B cell (primary cell): ENCODE data around the gene FTO. TPM values are rescaled to one million over a fixed set of nuclear protein-coding genes. Genes with fewer than 3 reads are reported as not detected.

Source experiments
- ATAC-seq: fragments of 200-7000 bp; cut with Tn5 transposase; one replicate; pipeline ENCODE4 v1.10.0; 2021; ENCODE audit warnings: low read depth, mild to moderate bottlenecking, moderate number of reproducible peaks, moderate library complexity
- CTCF ChIA-PET: fragments of 350-600 bp; sonication (Branson Sonifier 250); formaldehyde crosslinking; loops from one replicate; lab custom pipeline; 2021; ENCODE audit warnings: antibody characterized with exemption, inconsistent platforms; lab: Charles Lee
- POLR2A ChIA-PET: fragments of 350-600 bp; sonication (Branson Sonifier 250); formaldehyde crosslinking; loops from one replicate; lab custom pipeline; 2021; ENCODE audit warnings: antibody characterized with exemption; lab: Charles Lee
- DNase-seq: peaks from one replicate; pipeline ENCODE4 v3.0.0; 2013
- H2AFZ ChIP-seq: 2 replicates; pipeline ENCODE4 v1.6.1; 2012; ENCODE audit warnings: mild to moderate bottlenecking, low read depth, low read length; ENCODE audit not compliant: insufficient read depth, poor library complexity, severe bottlenecking
- H3K27ac ChIP-seq, 2 donors: 1 replicate in 1 of 2; 2 replicates in 1 of 2; pipeline ENCODE4 v1.5.1; 2012 to 2013; ENCODE audit warnings: low read length in 2 of 2, mild to moderate bottlenecking in 2 of 2, moderate library complexity in 1 of 2
- H3K27me3 ChIP-seq, 4 experiments: fragments of 200-600 bp in 1 of 4; sonication (generic) in 1 of 4; replicated peaks in 1 of 4; 1 replicate in 2 of 4; 2 replicates in 2 of 4; pipeline versions ENCODE4 v1.6.1 to v1.7.0; 2013 to 2016; ENCODE audit warnings: low read length in 3 of 4, mild to moderate bottlenecking in 2 of 4, mixed read lengths in 1 of 4, moderate library complexity in 1 of 4; ENCODE audit not compliant: insufficient read depth in 4 of 4, control insufficient read depth in 3 of 4; ENCODE audit errors: control extremely low read depth in 1 of 4
- H3K36me3 ChIP-seq, 2 experiments: replicated peaks in 1 of 2; 1 replicate in 1 of 2; 2 replicates in 1 of 2; pipeline versions ENCODE4 v1.6.1 to v1.7.1; 2013; ENCODE audit warnings: low read length in 1 of 2; ENCODE audit not compliant: insufficient read depth in 2 of 2, control insufficient read depth in 1 of 2; ENCODE audit errors: control extremely low read depth in 1 of 2, extremely low read depth in 1 of 2
- H3K4me1 ChIP-seq, 2 donors: fragments of 200-600 bp in 1 of 2; sonication (generic) in 1 of 2; 1 replicate in 1 of 2; 2 replicates in 1 of 2; pipeline versions ENCODE4 v1.5.1 to v1.6.1; 2013 to 2017; ENCODE audit warnings: low read length in 2 of 2; ENCODE audit not compliant: control insufficient read depth in 2 of 2, insufficient read depth in 2 of 2
- H3K4me2 ChIP-seq: replicated peaks from 2 replicates; pipeline ENCODE3; 2012; ENCODE audit warnings: mild to moderate bottlenecking, low read depth, low read length; ENCODE audit not compliant: poor library complexity, severe bottlenecking
- H3K4me3 ChIP-seq, 5 experiments: fragments of 200-600 bp in 1 of 5; sonication (generic) in 1 of 5; 1 replicate in 3 of 5; 2 replicates in 2 of 5; pipeline versions ENCODE4 v1.5.1 to v1.7.0; 2011 to 2016; ENCODE audit warnings: low read length in 4 of 5, mild to moderate bottlenecking in 4 of 5, low read depth in 2 of 5, control low read depth in 1 of 5, moderate library complexity in 1 of 5; ENCODE audit not compliant: insufficient read depth in 1 of 5; ENCODE audit errors: control extremely low read depth in 1 of 5, extremely low read depth in 1 of 5
- H3K79me2 ChIP-seq: fragments of 200-600 bp; sonication (generic); one replicate; pipeline ENCODE4 v1.6.0; 2016; ENCODE audit warnings: low read length; ENCODE audit not compliant: control insufficient read depth, insufficient read depth
- H3K9ac ChIP-seq: fragments of 200-600 bp; sonication (generic); 2 replicates; pipeline ENCODE4 v1.6.1; 2017; ENCODE audit warnings: mild to moderate bottlenecking, low read length, moderate library complexity
- H3K9me3 ChIP-seq, 3 donors: one replicate each; pipeline versions ENCODE4 v1.6.1 to v1.7.1; 2013; ENCODE audit warnings: low read length in 2 of 3; ENCODE audit not compliant: control insufficient read depth in 2 of 3, insufficient read depth in 1 of 3; ENCODE audit errors: control extremely low read depth in 1 of 3
- H4K20me1 ChIP-seq: 2 replicates; pipeline ENCODE4 v1.6.0; 2012; ENCODE audit warnings: mild to moderate bottlenecking, low read length; ENCODE audit not compliant: insufficient read depth, control insufficient read depth, poor library complexity, severe bottlenecking
- H3K27ac Mint-ChIP-seq: one replicate; pipeline ENCODE4 v1.8.0; 2021; ENCODE audit warnings: mixed read lengths
- H3K27me3 Mint-ChIP-seq: one replicate; pipeline ENCODE4 v1.8.0; 2021; ENCODE audit warnings: mixed read lengths
- H3K4me1 Mint-ChIP-seq: one replicate; pipeline ENCODE4 v1.8.0; 2021; ENCODE audit warnings: mixed read lengths
- H3K4me3 Mint-ChIP-seq: one replicate; pipeline ENCODE4 v1.8.0; 2021; ENCODE audit warnings: mixed read lengths
- H3K9me3 Mint-ChIP-seq: one replicate; pipeline ENCODE4 v1.8.0; 2022; ENCODE audit warnings: mixed read lengths; ENCODE audit not compliant: insufficient read depth
- EZH2 ChIP-seq: IDR thresholded peaks from 2 replicates; pipeline ENCODE4 v1.6.1; 2012; ENCODE audit warnings: borderline replicate concordance, low read depth, mild to moderate bottlenecking, moderate library complexity, low read length; ENCODE audit not compliant: insufficient read depth, poor library complexity, severe bottlenecking
- WGBS: methylation state at CpG from one replicate; pipeline ENCODE4 v1.1.5; 2013; ENCODE audit warnings: missing lambda C conversion rate; ENCODE audit not compliant: insufficient coverage; 5-methylcytosine and 5-hydroxymethylcytosine counted together
- intact Hi-C: fragments of 100-400 bp; cut with micrococcal nuclease; formaldehyde crosslinking; loops from one replicate; pipeline ENCODE4 v1.10.0; 2022
- polyA plus RNA-seq: library from polyadenylated mRNA; depleted of rRNA; stranded (reverse); fragments of >200 nt; gene quantifications from 2 replicates; pipeline ENCODE4 v1.2.3, GENCODE V29; 2012
- total RNA-seq, 2 donors: library from RNA; stranded (reverse); fragments of 120-200 nt in 1 of 2; gene quantifications; 1 replicate in 1 of 2; 2 replicates in 1 of 2; pipeline versions ENCODE4 v1.2.3 to v1.2.4, GENCODE V29; 2013 to 2022
- TF ChIP-seq, protein P1 (sequence below): fragments of 200-600 bp; IDR thresholded peaks from one replicate; pipeline ENCODE4 v1.8.0; 2022; ENCODE audit warnings: antibody characterized with exemption, mild to moderate bottlenecking

The FTO gene
- total and polyA plus RNA-seq, 2 donors (not counting 1 experiment from before 2014, with no cell fraction given), result 26.5 to 68.5 TPM

DNA sequence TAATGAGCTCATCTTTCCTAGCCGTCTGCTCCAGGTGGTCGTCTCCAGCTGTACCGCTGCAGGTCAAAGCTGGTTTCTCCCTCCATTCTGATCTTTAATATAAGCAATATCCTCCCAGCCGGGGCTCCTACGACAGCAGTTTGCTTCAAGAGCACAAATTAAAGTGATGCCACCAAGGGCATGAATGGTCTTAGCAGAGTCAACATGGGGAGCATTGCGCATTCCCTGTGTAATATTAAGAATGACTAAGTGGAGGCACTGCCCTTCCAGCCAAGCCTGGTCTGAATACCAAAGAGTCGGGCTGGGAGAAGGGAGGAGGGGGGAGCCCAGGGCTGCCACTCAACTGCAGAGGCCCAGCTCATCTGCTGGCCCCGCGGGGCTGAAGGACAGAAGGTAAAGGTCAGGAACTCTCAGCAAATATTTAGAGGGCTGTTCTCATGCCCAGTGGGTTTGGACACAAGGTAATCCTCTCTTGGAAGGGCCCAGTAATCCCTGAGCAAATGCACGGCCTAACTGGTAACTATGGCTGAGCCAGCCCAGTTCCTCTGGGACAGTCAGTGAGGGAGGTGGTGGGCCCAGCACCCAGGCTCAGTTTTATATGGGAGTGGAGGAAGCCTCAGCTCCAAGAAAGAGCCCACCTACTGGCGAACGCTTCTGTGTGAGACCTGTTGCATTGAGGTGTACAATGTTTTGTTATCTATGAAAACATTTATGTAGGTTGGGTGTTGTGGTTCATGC, 461.4 kb downstream of the FTO start:
- POLR2A ChIA-PET, result no interaction called here
- no peak for TF ChIP-seq EZH2
- TF ChIP-seq, protein P1, sequence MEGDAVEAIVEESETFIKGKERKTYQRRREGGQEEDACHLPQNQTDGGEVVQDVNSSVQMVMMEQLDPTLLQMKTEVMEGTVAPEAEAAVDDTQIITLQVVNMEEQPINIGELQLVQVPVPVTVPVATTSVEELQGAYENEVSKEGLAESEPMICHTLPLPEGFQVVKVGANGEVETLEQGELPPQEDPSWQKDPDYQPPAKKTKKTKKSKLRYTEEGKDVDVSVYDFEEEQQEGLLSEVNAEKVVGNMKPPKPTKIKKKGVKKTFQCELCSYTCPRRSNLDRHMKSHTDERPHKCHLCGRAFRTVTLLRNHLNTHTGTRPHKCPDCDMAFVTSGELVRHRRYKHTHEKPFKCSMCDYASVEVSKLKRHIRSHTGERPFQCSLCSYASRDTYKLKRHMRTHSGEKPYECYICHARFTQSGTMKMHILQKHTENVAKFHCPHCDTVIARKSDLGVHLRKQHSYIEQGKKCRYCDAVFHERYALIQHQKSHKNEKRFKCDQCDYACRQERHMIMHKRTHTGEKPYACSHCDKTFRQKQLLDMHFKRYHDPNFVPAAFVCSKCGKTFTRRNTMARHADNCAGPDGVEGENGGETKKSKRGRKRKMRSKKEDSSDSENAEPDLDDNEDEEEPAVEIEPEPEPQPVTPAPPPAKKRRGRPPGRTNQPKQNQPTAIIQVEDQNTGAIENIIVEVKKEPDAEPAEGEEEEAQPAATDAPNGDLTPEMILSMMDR, result no peak

More for the DNA sequence above, 461.4 kb downstream of the FTO start:
- Mint-ChIP-seq H3K27me3 (peaks cover 7% of the 10 kb centered on the region), H3K4me3 (no peak overlapping the region), H3K4me1 (no peaks in the 10 kb centered on the region), H3K9me3 (no peaks in the 10 kb centered on the region), H3K27ac (no peak overlapping the region)
- Histone ChIP-seq H3K9me3 (peaks cover 0 to 5% (median 0%) of the 10 kb centered on the region in 3 donors), H3K4me3 (no peak overlapping the region), H3K27me3 (no peaks in the 10 kb centered on the region), H3K4me2 (no peak overlapping the region), H3K79me2 (no peaks in the 10 kb centered on the region), H3K9ac (no peak overlapping the region), H4K20me1 (no peaks in the 10 kb centered on the region), H2AFZ (no peak overlapping the region), H3K4me1 (no peaks in the 10 kb centered on the region), H3K36me3 (no peaks in the 10 kb centered on the region), H3K27ac (no peak overlapping the region)
- DNase-seq (no peak), ATAC-seq (no peak)
- CTCF ChIA-PET, result no interaction called here
- 94% methylated on average over 12 of the region's 12 CpGs for WGBS
- intact Hi-C loops, result no loop called here
